ENCODE data around the gene NAALADL2. TPM values are rescaled to one million over a fixed set of nuclear protein-coding genes. Genes with fewer than 3 reads are reported as not detected.

Gene NAALADL2
- total and polyA plus RNA-seq, 2 donors (not counting 3 experiments of a cell fraction or from before 2014, with no cell fraction given), result 1.1 to 4.0 TPM

DNA sequence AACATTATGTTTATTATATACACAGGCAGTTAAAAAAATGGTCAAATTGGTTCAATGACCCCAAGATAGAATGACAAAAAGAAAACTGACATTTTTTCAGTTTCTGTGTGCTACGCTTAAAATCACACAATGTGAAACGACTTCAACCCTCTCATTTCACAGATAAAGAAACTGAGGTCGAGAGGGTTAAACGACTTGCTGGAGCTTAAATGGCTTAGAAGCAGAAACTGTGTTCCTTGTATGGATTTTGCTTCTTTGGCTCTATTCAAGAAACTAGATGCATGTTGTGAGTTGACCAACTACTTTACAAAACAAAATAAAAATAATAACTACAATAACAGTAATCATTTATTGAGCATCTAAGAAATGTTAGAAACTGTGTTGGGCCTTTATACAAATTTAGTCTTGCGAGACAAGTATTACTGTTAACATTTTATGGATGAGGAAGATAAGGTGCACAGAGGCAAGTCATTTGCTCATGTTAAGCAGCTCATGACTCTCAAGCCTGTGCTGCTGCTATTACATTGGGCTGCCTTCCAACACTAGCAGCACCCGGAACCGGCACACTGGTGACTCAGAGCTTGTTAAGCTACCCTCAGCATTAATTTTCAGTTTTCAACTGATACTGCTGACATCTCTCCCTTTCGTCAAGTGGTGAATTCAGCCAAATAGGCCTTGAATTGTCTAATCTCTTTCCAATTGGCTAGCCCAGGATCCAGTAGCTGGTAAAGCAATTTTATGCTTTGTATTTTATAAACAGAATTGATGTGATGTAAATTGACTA lies 487.6 kb downstream of the NAALADL2 start:
- CTCF ChIA-PET, result interaction anchor here (0.7 to 1.2 kb wide), 2 partner anchors 9 to 29 kb away, joined by 3 read pairs; no protein-coding TSS in a partner anchor
- dilution Hi-C loops (cut with MboI; ENCODE audit: extremely low pct_ligation_motif_present, low sequenced_read_pairs) (no loop called here), intact Hi-C loops (cut with micrococcal nuclease) (no loop called here)
- no peak for TF ChIP-seq MYC (IDR thresholded peaks at IDR 0.05; ENCODE audit: low read depth, low read length)
- no peak for TF ChIP-seq POLR2A (IDR thresholded peaks at IDR 0.05; ENCODE audit: low read depth, low read length)
- peak; percentile 39 for TF ChIP-seq POLR2AphosphoS5 (IDR thresholded peaks at IDR 0.05; ENCODE audit: insufficient read depth, low read depth, low read length)
- peak; percentile 43 for TF ChIP-seq GATA2 (IDR thresholded peaks at IDR 0.05; ENCODE audit: insufficient read depth, insufficient read length, low read depth, low read length)
- peak; percentile 86 for TF ChIP-seq FOS (IDR thresholded peaks at IDR 0.05; ENCODE audit: borderline replicate concordance, insufficient read depth, low read length)
- peak; percentile 40 for TF ChIP-seq JUN (IDR thresholded peaks at IDR 0.05; ENCODE audit: borderline replicate concordance, insufficient read depth, insufficient read length, low read depth)
- TF ChIP-seq, protein P1, sequence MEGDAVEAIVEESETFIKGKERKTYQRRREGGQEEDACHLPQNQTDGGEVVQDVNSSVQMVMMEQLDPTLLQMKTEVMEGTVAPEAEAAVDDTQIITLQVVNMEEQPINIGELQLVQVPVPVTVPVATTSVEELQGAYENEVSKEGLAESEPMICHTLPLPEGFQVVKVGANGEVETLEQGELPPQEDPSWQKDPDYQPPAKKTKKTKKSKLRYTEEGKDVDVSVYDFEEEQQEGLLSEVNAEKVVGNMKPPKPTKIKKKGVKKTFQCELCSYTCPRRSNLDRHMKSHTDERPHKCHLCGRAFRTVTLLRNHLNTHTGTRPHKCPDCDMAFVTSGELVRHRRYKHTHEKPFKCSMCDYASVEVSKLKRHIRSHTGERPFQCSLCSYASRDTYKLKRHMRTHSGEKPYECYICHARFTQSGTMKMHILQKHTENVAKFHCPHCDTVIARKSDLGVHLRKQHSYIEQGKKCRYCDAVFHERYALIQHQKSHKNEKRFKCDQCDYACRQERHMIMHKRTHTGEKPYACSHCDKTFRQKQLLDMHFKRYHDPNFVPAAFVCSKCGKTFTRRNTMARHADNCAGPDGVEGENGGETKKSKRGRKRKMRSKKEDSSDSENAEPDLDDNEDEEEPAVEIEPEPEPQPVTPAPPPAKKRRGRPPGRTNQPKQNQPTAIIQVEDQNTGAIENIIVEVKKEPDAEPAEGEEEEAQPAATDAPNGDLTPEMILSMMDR (IDR thresholded peaks at IDR 0.05; ENCODE audit: extremely low read depth in 1 of 2, insufficient read depth in 1 of 2, low read depth in 1 of 2, low read length in 2 of 2), result no peak
- TF ChIP-seq EZH2 (IDR thresholded peaks at IDR 0.05; ENCODE audit: borderline replicate concordance, low read depth, low read length, severe bottlenecking), result no peak
- no peak overlapping the region for H2AFZ ChIP-seq (ENCODE audit: low read depth, low read length)
- DNase-seq (ENCODE audit: low read depth, low spot score) (peak; percentile 91), FAIRE-seq (peak; percentile 87)
- no peaks in the 10 kb centered on the region for H3K36me3 ChIP-seq (ENCODE audit: control insufficient read depth in 2 of 2, extremely low read depth in 1 of 2, insufficient read depth in 2 of 2, low read length in 2 of 2)
- H3K4me1 ChIP-seq (ENCODE audit: control insufficient read depth, extremely low read depth, insufficient read depth, low read length), result peaks cover 13% of the 10 kb centered on the region
- no peak overlapping the region for H3K27ac ChIP-seq (ENCODE audit: insufficient read depth, low read depth, low read length)
- peak overlapping the region; percentile 2 for H3K4me2 ChIP-seq (ENCODE audit: insufficient read depth, low read length)
- no TSS peak for BruUV-seq (replicated peaks)
- no peaks in the 10 kb centered on the region for H3K27me3 ChIP-seq (ENCODE audit: control insufficient read depth in 2 of 2, insufficient read depth in 2 of 2, low read length in 2 of 2)
- no peak overlapping the region for H3K9ac ChIP-seq (replicated peaks; ENCODE audit: extremely low read depth, insufficient read depth, low read length)
- H3K9me3 ChIP-seq (replicated peaks; ENCODE audit: control insufficient read depth, insufficient read depth, low read length), result no peaks in the 10 kb centered on the region
- POLR2A ChIA-PET, result no interaction called here
- H3K9me1 ChIP-seq (replicated peaks; ENCODE audit: control insufficient read depth, extremely low read depth, insufficient read depth, low read length), result no peaks in the 10 kb centered on the region
- no peaks in the 10 kb centered on the region for H4K20me1 ChIP-seq (replicated peaks; ENCODE audit: control insufficient read depth, extremely low read depth, insufficient read depth, low read length)
- no peak overlapping the region for H3K4me3 ChIP-seq (replicated peaks in 1 of 3; ENCODE audit: insufficient read depth in 1 of 3, low read depth in 1 of 3, low read length in 3 of 3)
- no peaks in the 10 kb centered on the region for H3K79me2 ChIP-seq (ENCODE audit: control insufficient read depth, insufficient read depth, low read length)

All from endothelial cell of umbilical vein (primary cell).